ENCODE measurements around the gene THSD7A.

THSD7A gene

GRCh38 chr7:11491811-11492210 is 340.2 kb downstream of the THSD7A start:
- DNase-seq, result no peak

- no peak for DNase-seq
These were observed 342.7 kb downstream of the THSD7A start for GRCh38 chr7:11489280-11489679.

GRCh38 chr7:11486271-11486670 is 345.7 kb downstream of the THSD7A start:
- DNase-seq, result no peak

GRCh38 chr7:11485636-11486035 is 346.4 kb downstream of the THSD7A start:
- no peak for DNase-seq

GRCh38 chr7:11480143-11480542 is 351.9 kb downstream of the THSD7A start:
- DNase-seq, result no peak

- DNase-seq, result no peak
These were observed 353.1 kb downstream of the THSD7A start for GRCh38 chr7:11478882-11479281.

GRCh38 chr7:11478426-11478825 is 353.6 kb downstream of the THSD7A start:
- no peak for DNase-seq

GRCh38 chr7:11474902-11475585 is 357.0 kb downstream of the THSD7A start:
- no peak for DNase-seq

- no peak for DNase-seq
These were observed 358.1 kb downstream of the THSD7A start for GRCh38 chr7:11473807-11474424.

- DNase-seq, result no peak
These were observed 358.8 kb downstream of the THSD7A start for GRCh38 chr7:11473220-11473619.

GRCh38 chr7:11472646-11473045 is 359.4 kb downstream of the THSD7A start:
- no peak for DNase-seq

- DNase-seq, result no peak
These were observed 360.7 kb downstream of the THSD7A start for GRCh38 chr7:11471255-11471654.

- no peak for DNase-seq
These were observed 362.8 kb downstream of the THSD7A start for GRCh38 chr7:11469028-11469745.

- no peak for DNase-seq
These were observed 365.4 kb downstream of the THSD7A start for GRCh38 chr7:11466517-11467105.

- no peak for DNase-seq
These were observed 367.4 kb downstream of the THSD7A start for GRCh38 chr7:11464624-11465023.

GRCh38 chr7:11461946-11462345 is 370.1 kb downstream of the THSD7A start:
- DNase-seq, result no peak

GRCh38 chr7:11458736-11459483 is 373.1 kb downstream of the THSD7A start:
- peak; percentile 21 to 87 for DNase-seq

GRCh38 chr7:11457419-11457818 is 374.6 kb downstream of the THSD7A start:
- DNase-seq, result no peak

GRCh38 chr7:11456574-11456973 is 375.4 kb downstream of the THSD7A start:
- no peak for DNase-seq

- no peak for DNase-seq
These were observed 379.5 kb downstream of the THSD7A start for GRCh38 chr7:11452476-11452875.

- DNase-seq, result no peak
These were observed 381.7 kb downstream of the THSD7A start for GRCh38 chr7:11450281-11450680.

GRCh38 chr7:11449316-11449715 is 382.7 kb downstream of the THSD7A start:
- DNase-seq, result no peak

- DNase-seq, result no peak
These were observed 383.7 kb downstream of the THSD7A start for GRCh38 chr7:11448323-11448722.

All from SW 1271 (cell line).